GM20000 (cell line): ENCODE measurements around the gene GLG1.

ENCODE experiments used
- DNase-seq: peaks from one replicate; pipeline ENCODE4 v3.0.0; 2012; ENCODE audit warnings: low spot score
- CTCF ChIP-seq: IDR thresholded peaks from 2 replicates; pipeline ENCODE4 v1.5.1; 2012; ENCODE audit warnings: mild to moderate bottlenecking, control low read depth; ENCODE audit errors: extremely low read depth, missing control alignments

The GLG1 gene

GRCh38 chr16:74580833-74581232 is 26.1 kb downstream of the GLG1 start:
- DNase-seq = no peak
- no peak for TF ChIP-seq CTCF

DNA sequence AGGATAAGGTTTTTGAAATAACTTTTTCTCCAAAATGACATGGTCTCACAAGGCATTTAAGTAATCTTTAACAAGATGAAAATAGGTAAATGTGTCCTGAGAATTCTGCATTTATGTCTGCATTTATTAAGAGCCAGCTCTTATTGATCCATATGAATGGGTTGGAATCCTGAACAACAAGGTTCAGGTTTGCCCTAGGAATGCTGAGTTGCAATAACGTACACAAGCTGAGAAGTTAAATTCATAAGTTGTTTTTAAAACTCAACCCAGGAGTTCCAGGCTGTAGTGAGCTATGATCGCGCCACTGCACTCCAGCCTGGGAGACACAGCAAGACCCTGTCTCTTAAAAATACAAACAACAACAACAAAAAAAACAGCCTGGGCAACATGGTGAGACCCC is 28.1 kb downstream of the GLG1 start:
- no peak for DNase-seq
- TF ChIP-seq CTCF = no peak

DNA sequence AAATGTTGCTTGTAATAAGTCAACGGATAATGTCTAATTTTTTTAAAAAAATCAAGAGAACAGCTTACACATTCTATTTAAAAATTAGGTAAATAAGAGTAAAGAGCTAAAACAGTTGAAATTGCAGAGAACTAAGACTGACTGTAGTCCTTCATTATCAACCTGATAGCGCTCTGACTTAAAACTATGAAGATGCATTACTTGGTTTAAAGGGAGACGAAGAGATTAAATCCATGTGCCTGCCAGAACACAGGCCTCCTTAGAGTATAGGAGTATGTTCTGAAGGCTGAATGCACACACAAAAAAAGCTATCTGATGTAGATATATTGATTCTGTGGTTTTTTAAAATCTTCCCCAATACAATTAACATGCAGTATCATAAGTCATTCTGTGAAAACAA is 28.5 kb downstream of the GLG1 start:
- no peak for DNase-seq
- TF ChIP-seq CTCF = no peak

- peak; percentile 36 for DNase-seq
- TF ChIP-seq CTCF = no peak
Measured at GRCh38 chr16:74577882-74578366, 29.0 kb downstream of the GLG1 start.

- TF ChIP-seq CTCF = no peak
- DNase-seq = no peak
Measured at GRCh38 chr16:74575807-74576643, 30.9 kb downstream of the GLG1 start.

GRCh38 chr16:74575175-74575806 is 31.6 kb downstream of the GLG1 start:
- no peak for DNase-seq

More at GRCh38 chr16:74575175-74575806, 31.6 kb downstream of the GLG1 start:
- TF ChIP-seq CTCF = no peak
